Type B pancreatic cell (in vitro differentiated cells): ENCODE data around the gene ACBD3. TPM values are rescaled to one million over a fixed set of nuclear protein-coding genes. Genes with fewer than 3 reads are reported as not detected.

Experiments
- DNase-seq: peaks from one replicate; pipeline ENCODE4 v3.0.0; 2021; ENCODE audit warnings: mixed read lengths; ENCODE audit not compliant: unreplicated experiment; ENCODE audit errors: extremely low spot score
- H3K27ac Mint-ChIP-seq: 2 replicates; pipeline ENCODE4 v1.8.0; 2021; ENCODE audit warnings: mild to moderate bottlenecking, mixed read lengths
- H3K27me3 Mint-ChIP-seq: 2 replicates; pipeline ENCODE4 v1.8.0; 2021; ENCODE audit warnings: mixed read lengths
- H3K36me3 Mint-ChIP-seq: 2 replicates; pipeline ENCODE4 v1.8.0; 2021; ENCODE audit warnings: mixed read lengths
- H3K4me1 Mint-ChIP-seq: one replicate; pipeline ENCODE4 v1.8.0; 2021; ENCODE audit warnings: mixed read lengths; ENCODE audit not compliant: unreplicated experiment
- H3K4me3 Mint-ChIP-seq: 2 replicates; pipeline ENCODE4 v1.8.0; 2021; ENCODE audit warnings: mild to moderate bottlenecking, mixed read lengths
- H3K9me3 Mint-ChIP-seq: 2 replicates; pipeline ENCODE4 v1.8.0; 2021; ENCODE audit warnings: mixed read lengths
- total RNA-seq: library from RNA; stranded (reverse); gene quantifications from 2 replicates; pipeline ENCODE4 v1.2.1, GENCODE V29; 2021; ENCODE audit warnings: low replicate concordance
- TF ChIP-seq, protein P1 (sequence below): fragments of 200-600 bp; sonication (generic); conservative IDR thresholded peaks from 2 replicates; pipeline ENCODE4 v1.5.0; 2021; ENCODE audit warnings: antibody characterized with exemption, mild to moderate bottlenecking

ACBD3 gene
- total RNA-seq, 1 donor from 2014 or later = 37.4 TPM

- H3K4me3 Mint-ChIP-seq = peak overlapping the region; percentile 99
- H3K9me3 Mint-ChIP-seq = no peaks in the 10 kb centered on the region
- TF ChIP-seq, protein P1, sequence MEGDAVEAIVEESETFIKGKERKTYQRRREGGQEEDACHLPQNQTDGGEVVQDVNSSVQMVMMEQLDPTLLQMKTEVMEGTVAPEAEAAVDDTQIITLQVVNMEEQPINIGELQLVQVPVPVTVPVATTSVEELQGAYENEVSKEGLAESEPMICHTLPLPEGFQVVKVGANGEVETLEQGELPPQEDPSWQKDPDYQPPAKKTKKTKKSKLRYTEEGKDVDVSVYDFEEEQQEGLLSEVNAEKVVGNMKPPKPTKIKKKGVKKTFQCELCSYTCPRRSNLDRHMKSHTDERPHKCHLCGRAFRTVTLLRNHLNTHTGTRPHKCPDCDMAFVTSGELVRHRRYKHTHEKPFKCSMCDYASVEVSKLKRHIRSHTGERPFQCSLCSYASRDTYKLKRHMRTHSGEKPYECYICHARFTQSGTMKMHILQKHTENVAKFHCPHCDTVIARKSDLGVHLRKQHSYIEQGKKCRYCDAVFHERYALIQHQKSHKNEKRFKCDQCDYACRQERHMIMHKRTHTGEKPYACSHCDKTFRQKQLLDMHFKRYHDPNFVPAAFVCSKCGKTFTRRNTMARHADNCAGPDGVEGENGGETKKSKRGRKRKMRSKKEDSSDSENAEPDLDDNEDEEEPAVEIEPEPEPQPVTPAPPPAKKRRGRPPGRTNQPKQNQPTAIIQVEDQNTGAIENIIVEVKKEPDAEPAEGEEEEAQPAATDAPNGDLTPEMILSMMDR = no peak
- peak overlapping the region; percentile 98 for H3K27ac Mint-ChIP-seq
- peaks cover 11% of the 10 kb centered on the region for H3K36me3 Mint-ChIP-seq
- peaks cover 33% of the 10 kb centered on the region for H3K4me1 Mint-ChIP-seq
- no peak for DNase-seq
- no peaks in the 10 kb centered on the region for H3K27me3 Mint-ChIP-seq
Observed at GRCh38 chr1:226185141-226186036, 1.2 kb downstream of the ACBD3 start.

DNA sequence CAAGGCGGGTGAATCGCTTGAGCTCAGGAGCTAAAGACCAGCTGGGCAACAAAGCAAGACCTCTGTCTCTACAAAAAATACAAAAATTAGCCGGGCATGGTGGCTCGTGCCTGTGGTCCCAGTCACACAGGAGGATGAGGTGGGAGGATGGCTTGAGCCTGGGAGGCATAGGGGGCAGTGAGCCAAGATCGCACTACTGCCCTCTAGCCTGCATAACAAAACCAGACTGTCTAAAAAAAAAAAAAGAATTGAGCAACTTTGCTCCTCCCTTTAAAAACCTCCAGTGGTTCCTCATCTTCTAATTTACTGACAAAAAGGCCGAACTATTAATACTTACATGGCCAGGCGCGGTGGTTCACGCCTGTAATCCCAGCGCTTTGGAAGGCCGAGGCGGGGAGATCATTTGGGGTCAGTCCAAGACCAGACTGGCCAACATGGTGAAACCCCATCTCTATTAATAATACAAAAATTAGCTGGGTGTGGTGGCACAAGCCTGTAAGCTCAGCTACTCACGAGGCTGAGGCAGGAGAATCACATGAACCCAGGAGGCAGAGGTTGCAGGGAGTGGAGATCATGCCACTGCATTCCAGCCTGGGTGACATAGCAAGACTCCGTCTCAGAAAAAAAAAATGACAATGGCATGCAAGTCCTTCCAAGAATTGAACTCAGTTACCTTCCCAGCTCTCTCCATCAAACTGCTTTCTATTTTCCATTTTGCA is 4.4 kb downstream of the ACBD3 start:
- H3K4me3 Mint-ChIP-seq = peak overlapping the region; percentile 64

GRCh38 chr1:226176870-226177269 is 9.7 kb downstream of the ACBD3 start:
- peaks cover 24% of the 10 kb centered on the region for H3K36me3 Mint-ChIP-seq
- peaks cover 21% of the 10 kb centered on the region for H3K4me1 Mint-ChIP-seq
- no peak overlapping the region for H3K27ac Mint-ChIP-seq
- TF ChIP-seq, protein P1 = no peak
- no peak overlapping the region for H3K4me3 Mint-ChIP-seq
- no peaks in the 10 kb centered on the region for H3K9me3 Mint-ChIP-seq
- H3K27me3 Mint-ChIP-seq = no peaks in the 10 kb centered on the region
- DNase-seq = no peak

More for the DNA sequence above, 4.4 kb downstream of the ACBD3 start:
- peak overlapping the region; percentile 89 for H3K27ac Mint-ChIP-seq
- no peak for DNase-seq
- H3K4me1 Mint-ChIP-seq = peaks cover 40% of the 10 kb centered on the region
- peaks cover 28% of the 10 kb centered on the region for H3K36me3 Mint-ChIP-seq
- TF ChIP-seq, protein P1 = peak; percentile 23
- no peaks in the 10 kb centered on the region for H3K27me3 Mint-ChIP-seq
- H3K9me3 Mint-ChIP-seq = no peaks in the 10 kb centered on the region

DNA sequence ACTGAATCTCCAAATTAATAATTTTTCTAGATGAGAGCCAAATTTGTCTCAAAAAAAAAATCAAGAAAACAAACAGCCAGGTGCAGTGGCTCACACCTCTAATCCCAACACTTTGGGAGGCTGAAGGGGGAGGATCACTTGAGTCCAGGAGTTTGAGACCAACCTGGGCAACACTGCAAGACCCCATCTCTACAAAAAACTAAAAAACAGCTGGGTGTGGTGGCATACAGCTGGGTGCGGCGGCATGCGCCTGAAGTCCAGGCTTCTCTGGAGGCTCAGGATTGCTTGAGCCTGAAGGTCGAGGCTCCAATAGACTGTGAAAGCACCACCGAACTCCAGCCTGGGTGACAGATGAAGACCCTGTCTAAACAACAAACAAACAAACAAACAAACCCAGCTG is 14.0 kb downstream of the ACBD3 start:
- no peak overlapping the region for H3K27ac Mint-ChIP-seq
- H3K9me3 Mint-ChIP-seq = no peaks in the 10 kb centered on the region
- peaks cover 15% of the 10 kb centered on the region for H3K36me3 Mint-ChIP-seq
- no peaks in the 10 kb centered on the region for H3K27me3 Mint-ChIP-seq
- TF ChIP-seq, protein P1 = no peak
- peaks cover 14% of the 10 kb centered on the region for H3K4me1 Mint-ChIP-seq
- DNase-seq = no peak
- no peak overlapping the region for H3K4me3 Mint-ChIP-seq

GRCh38 chr1:226166341-226166740 is 20.2 kb downstream of the ACBD3 start:
- Mint-ChIP-seq H3K27ac (no peak overlapping the region), H3K4me3 (no peak overlapping the region), H3K4me1 (peaks cover 6% of the 10 kb centered on the region), H3K36me3 (peaks cover 25% of the 10 kb centered on the region), H3K9me3 (no peaks in the 10 kb centered on the region), H3K27me3 (no peaks in the 10 kb centered on the region)
- DNase-seq = no peak
- TF ChIP-seq, protein P1 = no peak
